HG02885 (cell line): ENCODE data around the gene TTLL9.
A peak's percentile ranks its signal among the peaks of the same experiment; 100 is the strongest.

Source experiments
- ATAC-seq: cut with Tn5 transposase; IDR thresholded peaks from one replicate; pipeline ENCODE4 v1.9.1; 2021; ENCODE audit warnings: mild to moderate bottlenecking; ENCODE audit not compliant: unreplicated experiment, poor library complexity

TTLL9 gene

GRCh38 chr20:31835977-31836852 lies 34.2 kb upstream of the TTLL9 start:
- ATAC-seq = peak; percentile 66

- no peak for ATAC-seq
Observed at GRCh38 chr20:31836853-31837608, 33.4 kb upstream of the TTLL9 start.

GRCh38 chr20:31837896-31838397 lies 32.5 kb upstream of the TTLL9 start:
- ATAC-seq = no peak

GRCh38 chr20:31838646-31839292 lies 31.7 kb upstream of the TTLL9 start:
- no peak for ATAC-seq

GRCh38 chr20:31839782-31840487 lies 30.5 kb upstream of the TTLL9 start:
- no peak for ATAC-seq

GRCh38 chr20:31840906-31841816 lies 29.3 kb upstream of the TTLL9 start:
- no peak for ATAC-seq

GRCh38 chr20:31841928-31842327 lies 28.5 kb upstream of the TTLL9 start:
- ATAC-seq = no peak

GRCh38 chr20:31842471-31843157 lies 27.8 kb upstream of the TTLL9 start:
- no peak for ATAC-seq

- no peak for ATAC-seq
Observed at GRCh38 chr20:31843288-31843687, 27.1 kb upstream of the TTLL9 start.

- no peak for ATAC-seq
Observed at GRCh38 chr20:31843881-31844280, 26.6 kb upstream of the TTLL9 start.

- ATAC-seq = no peak
Observed at GRCh38 chr20:31844737-31845299, 25.6 kb upstream of the TTLL9 start.

- no peak for ATAC-seq
Observed at GRCh38 chr20:31845300-31845863, 25.1 kb upstream of the TTLL9 start, which contains the start of gene FOXS1. FOXS1 (minus strand) TSS chr20:31845604; CDS start chr20:31845542, 62 bp downstream.

- ATAC-seq = no peak
Observed at GRCh38 chr20:31846793-31847138, 23.7 kb upstream of the TTLL9 start.

- no peak for ATAC-seq
Observed at GRCh38 chr20:31848088-31848999, 22.1 kb upstream of the TTLL9 start.

GRCh38 chr20:31849306-31849930 lies 21.0 kb upstream of the TTLL9 start:
- ATAC-seq = no peak

- no peak for ATAC-seq
Observed at GRCh38 chr20:31851240-31851955, 19.0 kb upstream of the TTLL9 start.
